Heart left ventricle (tissue), 13 donors: ENCODE measurements around the gene SMAD5.

Experiments used
- CTCF ChIP-seq, 12 donors: fragments of 200-600 bp; sonication (generic) in 4 of 12; IDR thresholded peaks; one replicate each; pipeline versions ENCODE4 v1.5.0 to v1.8.0; 2018 to 2022; ENCODE audit warnings: antibody characterized with exemption in 12 of 12, mild to moderate bottlenecking in 5 of 12
- POLR2A ChIP-seq, 2 donors: fragments of 450-650 bp; IDR thresholded peaks; one replicate each; pipeline ENCODE4 v1.6.1; 2017; ENCODE audit warnings: antibody characterized with exemption in 2 of 2, mild to moderate bottlenecking in 2 of 2, moderate library complexity in 2 of 2
- donor health status: ischemic (EF 13 %, LVEDD 7.1; RV severe dilation, severe dysfunction).
- donor health status: DM: no; HTN: yes; CAD: no.
- donor health status: DM: no; HTN: no; CAD: no.
- donor health status: ischemic (EF 25% LVEDD 6.9; RV normal size, moderate dysfunction).
- donor health status: ischemic (EF 25% LVEDD 5.7; RV mildly dilated, moderate dysfunction).
- donor health status: ischemic (EF 35%, LVEDD 5.7; RV mildly dilated, moderate dysfunction).
- donor health status: nonischemic (EF 11% LVEDD 7.7; RV severe dilation, severe dysfunction).
- donor health status: DM: yes; HTN: yes; CAD: no.
- donor health status: PGD.
- donor health status: ischemic (EF 29% LVEDD 5.4; RV normal size, mild dysfunction).
- donor health status: nonischemic (EF 23%, LVEDD 6.1; RV moderate dilation, normal function).

DNA sequence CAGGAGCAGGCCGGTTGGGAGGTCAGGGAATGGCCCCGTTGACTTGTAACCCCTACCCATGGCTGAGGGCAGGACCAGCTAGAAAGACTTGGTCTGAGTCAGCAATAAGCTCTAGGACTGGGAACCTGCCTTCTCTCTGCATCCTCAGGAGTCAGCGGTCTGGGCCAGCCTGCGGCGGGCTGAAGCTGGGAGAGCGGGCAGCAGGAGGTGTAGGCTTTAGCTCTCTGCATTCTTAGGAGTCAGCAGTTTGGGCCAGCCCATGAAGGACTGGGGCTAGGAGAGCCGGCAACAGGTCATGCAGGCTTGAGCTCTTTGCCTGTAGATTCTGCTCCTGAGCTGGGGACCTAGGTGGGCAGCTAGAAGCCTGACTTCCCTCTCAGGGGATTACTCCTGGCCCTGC lies 66.8 kb downstream of the SMAD5 start:
- no peak for TF ChIP-seq CTCF (IDR thresholded peaks at IDR 0.05)
- TF ChIP-seq POLR2A (IDR thresholded peaks at IDR 0.05): no peak
